DOHH2 (cell line): Measurements from ENCODE around the gene IFNA8.

Source experiments
- H3F3A ChIP-seq: fragments of 200-600 bp; sonication (generic), shearing (Covaris generic); 2 replicates; pipeline ENCODE4 v1.6.0; 2016; ENCODE audit warnings: antibody characterized with exemption, mild to moderate bottlenecking; ENCODE audit not compliant: control insufficient read depth, insufficient read depth
- H3K27ac ChIP-seq: fragments of 200-600 bp; sonication (generic); 2 replicates; pipeline ENCODE4 v1.5.1; 2014; ENCODE audit warnings: low read depth, mild to moderate bottlenecking, low read length, moderate library complexity
- H3K27me3 ChIP-seq: fragments of 200-600 bp; sonication (generic); 2 replicates; pipeline ENCODE4 v1.6.1; 2014; ENCODE audit warnings: mild to moderate bottlenecking, low read length, mixed read lengths; ENCODE audit not compliant: control insufficient read depth
- H3K36me3 ChIP-seq: fragments of 200-600 bp; sonication (generic); 2 replicates; pipeline ENCODE4 v1.6.1; 2014; ENCODE audit warnings: mild to moderate bottlenecking, low read length, moderate library complexity, mixed read lengths; ENCODE audit not compliant: control insufficient read depth
- H3K4me1 ChIP-seq: fragments of 200-600 bp; sonication (generic); 2 replicates; pipeline ENCODE4 v1.6.1; 2014; ENCODE audit warnings: mild to moderate bottlenecking, low read length, mixed read lengths; ENCODE audit not compliant: control insufficient read depth
- H3K4me2 ChIP-seq: fragments of 200-600 bp; sonication (generic); 2 replicates; pipeline ENCODE4 v1.6.0; 2014; ENCODE audit warnings: mild to moderate bottlenecking, low read length, moderate library complexity
- H3K4me3 ChIP-seq: fragments of 200-600 bp; sonication (generic); 2 replicates; pipeline ENCODE4 v1.5.1; 2014; ENCODE audit warnings: mild to moderate bottlenecking, low read length, mixed read lengths
- H3K79me2 ChIP-seq: fragments of 200-600 bp; sonication (generic); 2 replicates; pipeline ENCODE4 v1.6.1; 2014; ENCODE audit warnings: mild to moderate bottlenecking, low read length, mixed read lengths; ENCODE audit not compliant: control insufficient read depth
- H3K9me2 ChIP-seq: fragments of 200-600 bp; sonication (generic); replicated peaks from 2 replicates; pipeline ENCODE4 v1.6.1; 2014; ENCODE audit warnings: mild to moderate bottlenecking, low read length, mixed read lengths; ENCODE audit not compliant: control insufficient read depth
- H3K9me3 ChIP-seq: fragments of 200-600 bp; sonication (generic); 2 replicates; pipeline ENCODE4 v1.6.1; 2014; ENCODE audit warnings: antibody characterized with exemption, low read length, mixed read lengths; ENCODE audit not compliant: control insufficient read depth, insufficient read depth
- H4K20me1 ChIP-seq: fragments of 200-600 bp; sonication (generic); 2 replicates; pipeline ENCODE4 v1.6.0; 2014; ENCODE audit warnings: low read depth, mild to moderate bottlenecking, antibody characterized with exemption, low read length, moderate library complexity; ENCODE audit not compliant: control insufficient read depth, insufficient read depth
- CTCF ChIP-seq: fragments of 200-600 bp; sonication (generic); IDR thresholded peaks from one replicate; pipeline ENCODE4 v1.5.1; 2014; ENCODE audit warnings: antibody characterized with exemption, mild to moderate bottlenecking, low read depth, low read length; ENCODE audit not compliant: poor library complexity, severe bottlenecking
- EZH2phosphoT487 ChIP-seq: fragments of 200-600 bp; sonication (generic); IDR thresholded peaks from 2 replicates; pipeline ENCODE4 v1.6.1; 2017; ENCODE audit warnings: borderline replicate concordance, mild to moderate bottlenecking, antibody characterized with exemption, low read length, moderate library complexity, mixed read lengths

IFNA8 gene

GRCh38 chr9:21452681-21453080 is 43.8 kb downstream of the IFNA8 start:
- H4K20me1 ChIP-seq = no peaks in the 10 kb centered on the region
- H3K27ac ChIP-seq = no peak overlapping the region
- no peaks in the 10 kb centered on the region for H3K9me2 ChIP-seq
- no peaks in the 10 kb centered on the region for H3F3A ChIP-seq
- no peak for TF ChIP-seq CTCF
- TF ChIP-seq EZH2phosphoT487 = no peak
- H3K4me2 ChIP-seq = no peak overlapping the region
- H3K9me3 ChIP-seq = no peaks in the 10 kb centered on the region
- H3K4me3 ChIP-seq = no peak overlapping the region
- no peaks in the 10 kb centered on the region for H3K79me2 ChIP-seq
- no peaks in the 10 kb centered on the region for H3K4me1 ChIP-seq
- peaks cover 11% of the 10 kb centered on the region; the same call in 1 of the 2 replicates for H3K27me3 ChIP-seq
- no peaks in the 10 kb centered on the region for H3K36me3 ChIP-seq

GRCh38 chr9:21454149-21454548 is 45.2 kb downstream of the IFNA8 start:
- H3K27ac ChIP-seq = no peak overlapping the region
- H3K27me3 ChIP-seq = peaks cover 7% of the 10 kb centered on the region; the same call in 1 of the 2 replicates
- H3K79me2 ChIP-seq = no peaks in the 10 kb centered on the region
- H3K4me3 ChIP-seq = no peak overlapping the region
- TF ChIP-seq EZH2phosphoT487 = no peak
- no peak for TF ChIP-seq CTCF
- H3F3A ChIP-seq = no peaks in the 10 kb centered on the region
- no peaks in the 10 kb centered on the region for H3K9me3 ChIP-seq
- no peaks in the 10 kb centered on the region for H3K36me3 ChIP-seq
- no peaks in the 10 kb centered on the region for H4K20me1 ChIP-seq
- no peaks in the 10 kb centered on the region for H3K9me2 ChIP-seq
- no peaks in the 10 kb centered on the region for H3K4me1 ChIP-seq
- no peak overlapping the region for H3K4me2 ChIP-seq

GRCh38 chr9:21455320-21455719 is 46.4 kb downstream of the IFNA8 start:
- H3K4me3 ChIP-seq = no peak overlapping the region
- no peaks in the 10 kb centered on the region for H3K9me2 ChIP-seq
- peaks cover 3% of the 10 kb centered on the region; the same call in 1 of the 2 replicates for H3K27me3 ChIP-seq
- no peaks in the 10 kb centered on the region for H4K20me1 ChIP-seq
- no peaks in the 10 kb centered on the region for H3K4me1 ChIP-seq
- no peak overlapping the region for H3K4me2 ChIP-seq
- H3K79me2 ChIP-seq = no peaks in the 10 kb centered on the region
- H3K9me3 ChIP-seq = no peaks in the 10 kb centered on the region
- no peak overlapping the region for H3K27ac ChIP-seq
- no peaks in the 10 kb centered on the region for H3K36me3 ChIP-seq
- H3F3A ChIP-seq = no peaks in the 10 kb centered on the region
- TF ChIP-seq EZH2phosphoT487 (no peak), CTCF (peak; percentile 46)
